NK-92 treated with Interleukin-12 subunit alpha and Interleukin-12 subunit beta, amount 100 ng/mL, for 24 hours (cell line): ENCODE results near the gene BBS5.
"Not testable (repeated sequence)": the region's sequence is repeated elsewhere in the genome, so short reads cannot be mapped to it uniquely, and the experiment has no call there.

Source experiments
- DNase-seq: peaks from one replicate; lab custom pipeline; 2025; lab: John Stamatoyannopoulos, UW

The BBS5 gene

DNA sequence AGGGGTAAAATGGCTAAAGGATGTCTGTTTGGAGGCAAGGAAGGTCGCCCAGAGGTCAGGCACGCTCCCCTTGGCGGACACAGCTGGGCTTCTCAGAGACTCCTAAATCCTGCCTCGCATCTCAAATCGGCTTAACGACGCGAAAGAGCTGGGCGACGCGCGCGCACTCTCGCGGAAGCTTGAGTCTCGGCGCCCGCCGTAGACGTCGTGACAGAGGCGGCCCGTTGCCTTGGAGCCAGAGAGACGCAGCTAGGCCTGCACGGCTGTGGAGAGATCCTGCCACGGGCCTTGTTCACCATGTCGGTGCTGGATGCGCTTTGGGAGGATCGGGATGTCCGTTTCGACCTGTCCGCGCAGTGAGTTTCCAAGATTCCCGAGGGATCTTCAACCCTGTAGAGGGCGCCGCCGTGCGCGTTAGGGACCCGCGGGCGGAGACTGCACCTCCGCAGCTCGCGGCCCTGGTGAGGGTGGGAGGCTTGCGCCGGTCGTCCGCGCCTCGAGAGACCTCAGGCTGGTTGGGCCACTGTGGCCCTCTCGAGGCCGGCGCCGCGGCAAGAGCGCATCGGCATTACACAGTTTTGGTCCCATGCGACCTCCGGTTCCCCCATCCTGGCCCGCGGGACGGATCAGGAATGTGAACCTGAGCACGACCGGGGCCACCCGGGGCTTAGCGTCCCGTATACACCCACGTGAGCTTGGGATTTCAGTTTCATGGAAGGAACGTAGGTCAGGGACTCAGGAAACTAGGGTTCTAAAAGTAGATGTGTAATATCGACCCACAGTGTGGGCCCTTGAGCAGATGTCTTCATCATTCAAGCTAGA, at the start of gene BBS5:
Gene BBS5, plus strand, starts transcription at position 238 of the 822 bp plus-strand sequence. Its CDS starts 60 bp downstream, at position 298.
- no peak for DNase-seq

- not testable (repeated sequence) for DNase-seq
These were observed 47.5 kb upstream of the BBS5 start for GRCh38 chr2:169431772-169432171.

DNA sequence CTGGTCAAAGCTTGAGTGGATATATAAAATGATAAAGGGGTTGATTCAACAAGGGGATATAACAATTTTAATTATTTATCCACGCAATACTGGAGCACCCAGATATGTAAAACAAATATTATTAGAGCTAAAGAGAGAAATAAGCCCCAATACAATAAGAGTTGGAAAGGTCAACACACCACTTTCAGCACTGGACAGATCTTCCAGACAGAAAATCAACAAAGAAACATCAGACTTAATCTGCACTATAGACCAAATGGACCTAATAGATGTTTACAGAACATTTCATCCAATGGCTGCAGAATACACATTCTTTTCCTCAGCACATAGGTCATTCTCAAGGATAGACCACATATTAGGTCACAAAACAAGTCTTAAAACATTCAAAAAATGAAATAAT, 45.1 kb upstream of the BBS5 start:
- DNase-seq, result not testable (repeated sequence)

GRCh38 chr2:169438466-169439072, 40.7 kb upstream of the BBS5 start:
- no peak for DNase-seq

DNA sequence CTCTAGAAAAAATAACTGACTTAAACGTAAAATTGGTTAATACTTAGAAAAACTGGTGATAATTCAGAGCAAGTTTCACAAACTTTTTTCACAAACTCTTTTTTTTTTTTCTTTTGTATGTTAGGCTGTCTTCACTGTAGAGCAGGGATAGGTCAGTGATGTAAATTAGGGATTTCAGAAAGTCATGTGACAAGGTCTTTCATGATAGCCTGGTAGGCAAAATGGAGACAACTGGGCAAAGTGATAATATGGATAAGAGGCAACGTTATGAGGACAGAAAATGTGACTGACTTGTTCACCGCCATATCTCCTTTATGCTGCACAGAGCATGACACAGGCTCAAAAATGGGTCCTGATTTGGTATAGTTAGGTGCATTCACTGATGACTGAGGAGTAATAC, 39.4 kb upstream of the BBS5 start:
- DNase-seq, result no peak

GRCh38 chr2:169446452-169446851, 32.8 kb upstream of the BBS5 start:
- DNase-seq, result no peak

DNA sequence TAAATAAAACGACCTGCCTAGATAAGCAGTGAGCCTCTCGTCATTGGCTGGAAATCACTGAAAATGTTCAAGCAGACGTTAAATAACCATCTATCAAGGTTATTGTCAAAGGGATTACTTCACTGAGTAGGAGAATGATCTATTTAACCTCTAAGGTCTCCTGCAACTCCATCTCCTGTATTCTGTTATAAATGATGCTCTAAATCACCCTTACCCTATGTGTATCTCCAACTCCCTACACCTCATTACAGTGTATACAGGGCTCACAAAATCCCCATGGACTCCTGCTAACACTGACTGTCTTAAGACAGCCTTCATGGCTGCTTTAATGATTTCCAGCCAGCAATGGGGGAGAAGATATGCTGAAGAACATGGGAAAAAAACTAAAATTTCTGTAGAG, 31.0 kb upstream of the BBS5 start:
- no peak for DNase-seq

GRCh38 chr2:169448865-169449264, 30.4 kb upstream of the BBS5 start:
- DNase-seq, result no peak

DNA sequence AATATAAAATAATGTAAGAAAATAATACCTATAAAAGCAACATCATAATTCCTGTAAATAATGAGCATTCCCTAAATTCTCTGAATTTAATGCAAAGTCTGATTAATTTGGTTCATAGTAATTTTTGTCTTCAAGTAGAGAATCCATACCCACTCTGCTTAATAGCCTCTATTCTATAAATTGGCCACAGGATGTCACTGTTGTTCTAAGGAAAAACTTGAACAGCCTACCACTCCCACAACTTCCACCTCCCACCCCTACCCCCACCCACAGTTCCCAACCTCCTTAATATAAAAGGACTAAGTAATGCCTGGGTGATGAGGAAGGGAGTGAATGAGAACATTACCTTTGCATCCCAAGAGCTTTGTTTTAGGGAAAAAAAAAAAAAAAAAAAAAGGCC, 27.2 kb upstream of the BBS5 start:
- no peak for DNase-seq

DNA sequence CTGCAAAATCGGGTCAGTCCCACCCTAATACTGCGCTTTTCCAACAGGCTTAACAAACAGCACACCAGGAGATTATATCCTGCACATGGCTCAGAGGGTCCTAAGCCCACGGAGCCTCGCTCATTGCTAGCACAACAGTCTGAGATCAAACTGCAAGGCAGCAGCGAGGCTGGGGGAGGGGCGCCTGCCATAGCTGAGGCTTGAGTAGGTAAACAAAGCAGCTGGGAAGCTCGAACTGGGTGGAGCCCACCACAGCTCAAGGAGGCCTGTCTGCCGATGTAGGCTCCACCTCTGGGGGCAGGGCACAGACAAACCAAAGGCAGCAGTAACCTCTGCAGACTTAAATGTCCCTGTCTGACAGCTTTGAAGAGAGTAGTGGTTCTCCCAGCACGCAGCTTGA, 26.2 kb upstream of the BBS5 start:
- DNase-seq, result not testable (repeated sequence)

GRCh38 chr2:169461143-169461542, 18.2 kb upstream of the BBS5 start:
- DNase-seq, result no peak

DNA sequence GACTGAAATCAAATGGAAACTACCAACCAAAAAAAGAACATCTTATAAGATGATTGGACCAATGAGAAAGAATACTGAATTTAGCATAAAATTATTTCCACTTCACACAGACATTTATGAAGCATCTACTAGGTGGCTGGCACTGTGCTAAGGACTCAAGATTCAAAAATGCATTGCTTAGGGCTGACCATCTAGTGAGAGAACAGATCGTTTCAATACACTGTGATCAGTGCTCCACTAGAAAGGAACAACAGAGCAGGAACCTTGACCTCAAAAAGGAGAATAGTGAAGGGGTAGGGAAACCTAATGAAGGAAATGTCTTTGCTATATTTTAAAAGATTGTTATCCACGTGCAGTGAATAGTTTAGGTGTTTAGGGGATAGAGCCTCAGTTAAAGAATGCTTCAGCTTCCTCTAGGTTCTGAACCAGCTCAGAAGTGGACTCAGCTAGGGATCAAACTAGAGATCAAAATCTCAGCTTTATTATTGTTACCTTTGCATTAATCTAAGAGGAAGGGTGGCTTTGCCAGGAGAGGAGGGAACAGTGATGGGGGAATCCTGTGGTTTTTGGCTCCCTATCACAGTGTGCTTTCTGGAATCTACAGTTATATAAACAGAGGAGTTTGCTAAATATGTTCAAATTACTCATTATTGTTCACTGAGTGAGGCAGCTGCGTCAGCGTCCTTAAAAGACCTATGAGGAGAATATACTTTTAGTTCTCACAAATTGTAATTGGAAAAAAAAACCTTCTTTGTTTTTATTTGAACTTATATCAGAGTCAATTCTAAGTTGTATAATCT, 16.2 kb upstream of the BBS5 start:
- no peak for DNase-seq

- DNase-seq, result no peak
These were observed 14.8 kb upstream of the BBS5 start for GRCh38 chr2:169464466-169464865.

GRCh38 chr2:169464882-169465281, 14.4 kb upstream of the BBS5 start:
- DNase-seq, result no peak

DNA sequence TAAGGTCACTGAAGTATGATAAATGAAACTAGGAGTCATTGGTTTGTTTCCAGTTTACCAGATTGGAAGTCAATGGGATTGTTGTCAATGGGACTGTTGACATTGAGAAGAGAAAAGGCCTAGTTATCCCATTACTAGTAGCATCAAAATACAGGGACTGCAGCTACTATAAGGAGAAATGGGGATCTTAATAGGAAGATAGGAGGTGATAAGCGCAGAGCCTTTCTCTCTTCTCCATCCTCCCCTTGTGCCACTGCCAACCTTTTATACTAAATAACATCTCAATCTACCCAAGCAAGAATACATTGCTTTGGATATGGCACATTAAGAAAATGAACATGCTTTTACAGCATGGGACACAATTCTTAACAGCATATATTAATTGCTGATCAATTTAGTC, 10.5 kb upstream of the BBS5 start:
- DNase-seq, result no peak

DNA sequence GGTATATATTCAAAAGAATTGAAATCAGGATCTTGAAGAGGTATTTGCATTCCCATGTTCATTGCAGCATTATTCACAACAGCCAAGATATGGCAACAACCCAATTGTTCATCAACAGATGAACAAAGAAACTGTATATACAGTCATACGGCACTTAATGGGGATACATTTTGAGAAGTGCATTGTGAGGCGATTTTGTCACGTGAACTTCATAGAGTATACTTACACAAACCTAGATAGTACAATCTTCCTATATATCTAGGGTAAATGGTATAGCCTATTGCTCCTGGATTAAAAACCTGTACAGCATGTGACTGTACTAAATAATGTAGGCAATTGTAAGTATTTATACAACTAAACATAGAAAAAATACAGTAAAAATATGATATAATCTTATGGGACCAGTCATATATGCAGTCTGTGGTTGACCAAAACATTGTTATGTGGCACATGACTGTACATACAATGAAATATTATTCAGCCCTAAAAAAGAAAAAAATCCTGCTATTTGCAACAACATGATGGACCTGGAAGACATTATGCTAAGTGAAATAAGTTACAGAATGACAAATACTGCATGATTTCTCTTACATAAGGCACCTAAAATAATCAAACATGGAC, 9.2 kb upstream of the BBS5 start:
- DNase-seq, result no peak

GRCh38 chr2:169472249-169472648, 7.0 kb upstream of the BBS5 start:
- no peak for DNase-seq

- no peak for DNase-seq
These were observed 2.8 kb upstream of the BBS5 start for GRCh38 chr2:169476459-169476858.

GRCh38 chr2:169478339-169478738, 955 bp upstream of the BBS5 start:
- DNase-seq, result no peak

GRCh38 chr2:169478745-169479256, 493 bp upstream of the BBS5 start:
- no peak for DNase-seq

DNA sequence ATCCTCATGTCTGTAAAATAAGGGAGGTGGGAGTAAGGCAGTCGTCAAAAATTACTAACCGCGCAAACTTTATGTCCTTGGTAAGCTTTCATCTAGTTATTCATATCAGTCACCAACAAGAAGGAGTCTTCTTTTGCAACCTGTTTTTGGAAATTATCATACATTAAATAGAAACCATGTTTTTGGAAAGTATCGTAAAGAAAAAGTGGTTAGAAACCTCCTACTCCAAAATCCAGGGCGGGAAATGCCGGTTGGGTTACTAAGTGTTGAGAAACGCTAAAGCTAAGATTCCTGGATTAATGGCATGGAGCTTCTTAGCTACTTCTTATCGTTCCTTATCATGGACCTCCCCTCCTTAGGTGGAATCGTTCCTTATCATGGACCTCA, 778 bp downstream of the BBS5 start:
- DNase-seq, result no peak

DNA sequence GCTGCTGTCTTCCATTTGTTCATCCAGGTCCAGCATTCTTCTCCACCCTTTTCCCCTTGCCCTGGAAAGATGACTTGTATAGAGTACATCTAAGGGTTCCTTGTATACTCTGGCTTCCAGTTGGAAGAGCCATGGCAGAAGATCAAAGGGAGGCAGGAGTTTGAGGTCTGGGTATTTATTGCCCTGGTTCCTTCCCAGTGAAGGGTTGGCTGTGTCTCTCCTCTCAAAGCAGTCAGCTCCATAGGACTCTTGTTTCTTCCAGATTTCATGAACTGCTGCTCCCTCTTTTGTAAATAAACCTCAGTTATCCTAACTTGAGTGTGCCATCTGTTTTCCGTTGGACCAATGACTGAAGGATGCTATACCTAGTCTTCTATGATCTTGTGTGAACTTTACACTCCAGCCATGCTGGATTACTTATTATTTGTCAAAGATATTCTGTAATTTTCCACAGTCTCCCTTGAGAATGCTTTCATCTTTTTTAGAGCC, 6.4 kb downstream of the BBS5 start:
- no peak for DNase-seq
